HFFc6 (cell line): ENCODE measurements around the gene PAIP2. TPM values are rescaled to one million over a fixed set of nuclear protein-coding genes. Genes with fewer than 3 reads are reported as not detected.
A peak's percentile ranks its signal among the peaks of the same experiment; 100 is the strongest.

Source experiments
- DNase-seq: peaks from one replicate; pipeline ENCODE4 v3.0.0-alpha.2; 2018
- H3K27ac Mint-ChIP-seq: 2 replicates; pipeline ENCODE4 v1.8.0; 2020; ENCODE audit warnings: mild to moderate bottlenecking, mixed read lengths
- H3K27me3 Mint-ChIP-seq: 2 replicates; pipeline ENCODE4 v1.8.0; 2021; ENCODE audit warnings: mild to moderate bottlenecking, moderate library complexity, mixed read lengths; ENCODE audit not compliant: insufficient read depth
- H3K36me3 Mint-ChIP-seq: 2 replicates; pipeline ENCODE4 v1.8.0; 2021; ENCODE audit warnings: low read depth, mixed read lengths
- H3K4me1 Mint-ChIP-seq: 2 replicates; pipeline ENCODE4 v1.8.0; 2020; ENCODE audit warnings: low read depth, mixed read lengths
- H3K4me3 Mint-ChIP-seq: 2 replicates; pipeline ENCODE4 v1.8.0; 2020; ENCODE audit warnings: mild to moderate bottlenecking, moderate library complexity, mixed read lengths
- H3K9me3 Mint-ChIP-seq: 2 replicates; pipeline ENCODE4 v1.8.0; 2020; ENCODE audit warnings: mild to moderate bottlenecking, mixed read lengths
- CTCF ChIP-seq: fragments of 200-600 bp; sonication (generic); IDR thresholded peaks from 2 replicates; pipeline ENCODE4 v1.5.0; 2021; ENCODE audit warnings: antibody characterized with exemption, mild to moderate bottlenecking
- total RNA-seq, 6 experiments: library from RNA; stranded (reverse); fragmentation: NEBNext Ultra II Directional; extraction: Animal tissue kit (Norgen Biotek cat#: 25700); gene quantifications; 2 replicates in 1 of 6; 3 replicates in 5 of 6; pipeline ENCODE4 v1.2.3, GENCODE V29; 2021

PAIP2 gene
- total RNA-seq, 6 experiments from 2014 or later, result 55.1 to 64.8 (median 59.8) TPM

GRCh38 chr5:139395844-139396640, 54.4 kb downstream of the PAIP2 start:
- DNase-seq, result no peak
- Mint-ChIP-seq H3K4me3 (no peak overlapping the region), H3K4me1 (peaks cover 16% of the 10 kb centered on the region), H3K36me3 (peaks cover 7% of the 10 kb centered on the region), H3K27ac (no peak overlapping the region), H3K27me3 (peaks cover 6% of the 10 kb centered on the region), H3K9me3 (peaks cover 5% of the 10 kb centered on the region; the same call in 1 of the 2 replicates)
- TF ChIP-seq CTCF, result peak; percentile 28; the same call in 1 of the 2 replicates

- H3K9me3 Mint-ChIP-seq, result peaks cover 2% of the 10 kb centered on the region; the same call in 1 of the 2 replicates
- H3K4me1 Mint-ChIP-seq, result peaks cover 9% of the 10 kb centered on the region
- peaks cover 5% of the 10 kb centered on the region for H3K27me3 Mint-ChIP-seq
- no peak overlapping the region for H3K27ac Mint-ChIP-seq
- no peak for DNase-seq
- peaks cover 3% of the 10 kb centered on the region for H3K36me3 Mint-ChIP-seq
- no peak overlapping the region for H3K4me3 Mint-ChIP-seq
- TF ChIP-seq CTCF, result no peak
These were observed 55.0 kb downstream of the PAIP2 start for GRCh38 chr5:139396691-139397090.

DNA sequence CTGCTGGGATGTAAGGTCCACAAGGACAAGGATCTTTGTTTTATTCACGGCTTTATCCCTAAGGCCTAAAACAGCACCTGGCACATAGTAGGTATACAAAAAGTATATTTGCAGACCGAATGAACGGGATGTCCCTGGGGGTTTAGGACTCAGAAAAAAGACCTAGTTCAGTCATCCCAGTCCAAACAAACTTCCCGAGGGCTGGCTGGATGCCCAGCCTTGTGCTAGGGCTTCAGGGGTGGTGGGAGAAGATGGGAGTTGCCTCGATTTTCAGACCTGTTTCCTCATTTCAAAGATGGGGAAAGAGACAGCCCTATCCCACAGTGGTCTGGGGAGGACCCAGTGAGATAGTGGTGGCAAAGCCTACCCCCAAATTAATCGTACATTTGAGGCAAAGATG, 56.3 kb downstream of the PAIP2 start:
- Mint-ChIP-seq H3K27ac (no peak overlapping the region), H3K36me3 (no peaks in the 10 kb centered on the region), H3K4me3 (no peak overlapping the region), H3K9me3 (no peaks in the 10 kb centered on the region; the same call in 1 of the 2 replicates), H3K4me1 (peaks cover 10% of the 10 kb centered on the region), H3K27me3 (peaks cover 4% of the 10 kb centered on the region; the same call in 1 of the 2 replicates)
- no peak for DNase-seq
- no peak for TF ChIP-seq CTCF

GRCh38 chr5:139399501-139400121, 58.0 kb downstream of the PAIP2 start:
- H3K4me1 Mint-ChIP-seq, result peaks cover 23% of the 10 kb centered on the region
- TF ChIP-seq CTCF, result no peak
- H3K9me3 Mint-ChIP-seq, result no peaks in the 10 kb centered on the region
- H3K36me3 Mint-ChIP-seq, result no peaks in the 10 kb centered on the region
- peaks cover 5% of the 10 kb centered on the region for H3K27me3 Mint-ChIP-seq
- no peak overlapping the region for H3K27ac Mint-ChIP-seq
- no peak for DNase-seq
- H3K4me3 Mint-ChIP-seq, result no peak overlapping the region

DNA sequence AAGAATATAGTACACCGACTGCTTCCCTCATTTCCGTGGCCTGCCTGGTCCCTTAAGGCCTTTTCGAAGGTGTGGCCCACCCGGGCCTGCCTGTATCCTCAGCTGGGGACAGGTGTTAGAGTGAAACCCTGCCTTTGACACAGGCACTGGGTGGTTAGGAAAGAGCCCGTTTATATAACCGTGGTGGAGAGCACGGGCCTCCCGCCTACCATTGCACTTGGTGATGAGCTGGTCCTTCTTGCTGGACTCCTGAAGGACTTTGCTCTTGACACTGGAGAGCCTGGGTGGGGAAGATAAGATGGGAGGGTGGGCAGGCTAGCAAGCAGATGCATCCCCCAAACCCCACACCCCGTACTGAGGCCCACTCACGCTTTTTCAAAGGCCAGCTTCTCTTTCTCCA, 59.9 kb downstream of the PAIP2 start:
- no peak for DNase-seq
- H3K9me3 Mint-ChIP-seq, result no peaks in the 10 kb centered on the region
- H3K4me3 Mint-ChIP-seq, result no peak overlapping the region
- H3K4me1 Mint-ChIP-seq, result peaks cover 25% of the 10 kb centered on the region
- TF ChIP-seq CTCF, result no peak
- H3K27ac Mint-ChIP-seq, result no peak overlapping the region
- H3K36me3 Mint-ChIP-seq, result no peaks in the 10 kb centered on the region
- peaks cover 3% of the 10 kb centered on the region for H3K27me3 Mint-ChIP-seq
